HG03097 (cell line): ENCODE data around the gene CHRNA3.

ENCODE experiments used
- ATAC-seq: cut with Tn5 transposase; IDR thresholded peaks from one replicate; pipeline ENCODE4 v1.9.1; 2021; ENCODE audit not compliant: unreplicated experiment, low FRiP score

Gene CHRNA3

GRCh38 chr15:78620527-78621421, at the start of gene CHRNA3:
Gene CHRNA3 (minus strand): TSS chr15:78620996. CDS start chr15:78620794, 202 bp downstream.
- no peak for ATAC-seq

- no peak for ATAC-seq
Measured at GRCh38 chr15:78668987-78669386, 48.2 kb upstream of the CHRNA3 start.

GRCh38 chr15:78667578-78668236, 46.9 kb upstream of the CHRNA3 start:
- ATAC-seq = no peak

GRCh38 chr15:78666010-78666409, 45.2 kb upstream of the CHRNA3 start:
- no peak for ATAC-seq

- no peak for ATAC-seq
Measured at GRCh38 chr15:78663703-78664102, 42.9 kb upstream of the CHRNA3 start.

GRCh38 chr15:78662028-78662427, 41.2 kb upstream of the CHRNA3 start:
- ATAC-seq = no peak

- ATAC-seq = no peak
Measured at GRCh38 chr15:78661001-78661400, 40.2 kb upstream of the CHRNA3 start.

- ATAC-seq = no peak
Measured at GRCh38 chr15:78660584-78660983, 39.8 kb upstream of the CHRNA3 start.

GRCh38 chr15:78658823-78659222, 38.0 kb upstream of the CHRNA3 start:
- no peak for ATAC-seq

- ATAC-seq = no peak
Measured at GRCh38 chr15:78654272-78654671, 33.5 kb upstream of the CHRNA3 start.

- no peak for ATAC-seq
Measured at GRCh38 chr15:78651930-78652615, 31.3 kb upstream of the CHRNA3 start.

- ATAC-seq = no peak
Measured at GRCh38 chr15:78651007-78651406, 30.2 kb upstream of the CHRNA3 start.

- no peak for ATAC-seq
Measured at GRCh38 chr15:78650022-78650421, 29.2 kb upstream of the CHRNA3 start.

- ATAC-seq = no peak
Measured at GRCh38 chr15:78645009-78645408, 24.2 kb upstream of the CHRNA3 start.

GRCh38 chr15:78642331-78642730, 21.5 kb upstream of the CHRNA3 start:
- no peak for ATAC-seq

GRCh38 chr15:78641749-78642275, 21.0 kb upstream of the CHRNA3 start:
- no peak for ATAC-seq

GRCh38 chr15:78641102-78641748, 20.4 kb upstream of the CHRNA3 start, which contains the start of gene CHRNB4:
Gene CHRNB4 (minus strand): TSS chr15:78641210. CDS start chr15:78641133, 77 bp downstream.
- no peak for ATAC-seq

GRCh38 chr15:78640527-78641101, 19.8 kb upstream of the CHRNA3 start:
- no peak for ATAC-seq

GRCh38 chr15:78638658-78639314, 18.0 kb upstream of the CHRNA3 start:
- ATAC-seq = no peak
